DND-41 (cell line): ENCODE data around the gene TEKT5.

Experiments used
- CTCF ChIP-seq: IDR thresholded peaks from 2 replicates; pipeline ENCODE4 v1.5.1; 2012; ENCODE audit warnings: borderline replicate concordance, low read length, moderate library complexity, mild to moderate bottlenecking; ENCODE audit not compliant: poor library complexity, severe bottlenecking; ENCODE audit errors: extremely low read depth
- EZH2 ChIP-seq: IDR thresholded peaks from 3 replicates; pipeline ENCODE4 v1.6.1; 2012; ENCODE audit warnings: borderline replicate concordance, low read depth, mild to moderate bottlenecking, moderate library complexity, low read length, inconsistent platforms; ENCODE audit not compliant: severe bottlenecking

GRCh38 chr16:10625595-10626357 is 69.0 kb downstream of the TEKT5 start:
- TF ChIP-seq CTCF (no peak), EZH2 (no peak)
